ENCODE measurements around the gene TRIM9.
A peak's percentile ranks its signal among the peaks of the same experiment; 100 is the strongest.

The TRIM9 gene

DNA sequence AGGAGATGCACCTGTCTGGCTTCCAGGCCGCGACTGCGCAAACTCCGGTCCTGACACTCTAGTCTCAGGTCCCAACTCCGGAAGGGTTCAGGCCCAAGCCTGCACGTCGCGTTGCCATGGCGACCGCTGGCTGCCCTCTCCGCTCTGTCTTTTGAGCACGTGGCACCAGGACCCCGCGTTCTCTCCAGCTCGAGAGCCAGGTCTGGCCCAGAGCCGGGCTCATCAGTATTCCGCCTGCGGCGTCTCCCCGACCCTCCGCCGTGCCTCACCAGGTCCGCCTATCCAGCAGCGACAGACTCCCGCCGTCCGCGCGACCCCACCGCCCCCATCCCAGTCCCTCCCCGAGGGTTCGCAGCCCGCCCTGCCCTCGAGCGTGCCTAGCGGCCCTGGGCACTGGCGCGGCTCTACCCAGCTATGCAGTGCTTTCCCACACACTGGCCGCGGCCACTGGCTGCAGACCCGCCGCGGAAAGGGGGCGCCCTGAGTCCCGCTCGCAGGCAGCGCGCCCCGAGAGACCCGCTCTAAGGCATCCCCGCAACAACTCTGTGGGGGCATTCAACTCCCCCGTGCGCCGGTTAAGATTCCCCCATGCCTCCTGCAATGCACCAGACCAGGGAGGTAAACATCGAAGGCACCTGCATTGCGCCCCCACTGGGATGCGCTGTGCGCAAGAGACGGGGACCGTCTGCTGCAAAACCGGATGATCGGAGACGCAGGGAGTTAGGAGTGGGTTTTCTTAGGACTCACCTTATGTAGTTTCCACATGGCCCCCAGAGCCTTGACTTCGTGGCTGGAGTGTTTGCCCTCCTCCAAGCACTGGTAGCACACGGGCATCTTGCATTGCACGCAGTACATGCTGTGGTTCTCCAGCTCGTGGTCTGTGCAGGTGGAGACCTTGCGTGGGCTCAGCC, 1.3 kb downstream of the TRIM9 start:
- FAIRE-seq (no peak), DNase-seq (ENCODE audit: insufficient read length, low spot score) (no peak)

DNA sequence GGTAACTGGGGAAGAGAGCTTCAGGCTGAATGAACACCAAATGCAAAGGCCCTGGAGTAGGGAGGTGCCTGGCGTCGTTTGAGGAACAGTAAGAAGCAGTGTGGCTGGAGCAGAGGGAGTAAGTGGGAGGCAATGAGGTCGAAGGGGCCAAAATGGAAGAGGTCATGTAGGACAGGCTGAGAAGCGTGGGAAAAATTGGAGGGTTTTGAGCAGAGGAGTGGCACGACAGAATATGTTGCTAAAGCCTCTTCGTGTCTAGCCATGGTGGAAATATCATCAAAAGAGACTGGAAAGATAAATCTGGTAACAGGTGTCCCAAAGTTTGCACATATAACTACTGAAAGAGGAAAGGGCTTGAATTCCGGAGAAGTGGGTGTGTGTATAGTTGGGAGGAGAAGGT, 1.9 kb downstream of the TRIM9 start:
- DNase-seq (ENCODE audit: insufficient read length, low spot score) (no peak), FAIRE-seq (no peak)

DNA sequence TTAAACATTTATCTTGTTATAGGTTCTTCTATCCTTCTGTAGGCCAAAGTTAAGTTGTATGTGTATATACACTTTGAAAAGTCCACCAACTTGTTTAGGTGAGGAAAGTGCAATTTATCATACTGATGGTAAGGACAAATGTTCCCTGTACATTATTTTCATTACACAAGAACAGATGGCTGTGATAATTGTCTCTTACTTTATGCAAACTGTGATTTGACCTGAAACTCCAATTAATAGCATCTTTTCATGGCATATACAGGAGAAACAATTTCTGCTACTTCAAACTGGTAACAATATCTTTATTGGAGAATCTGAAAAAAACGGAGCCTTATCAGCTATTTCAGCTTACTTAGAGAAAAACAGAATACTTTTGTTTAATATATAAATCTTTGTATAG, 5.6 kb downstream of the TRIM9 start:
- no peak for FAIRE-seq
- no peak for DNase-seq (ENCODE audit: insufficient read length, low spot score)

DNA sequence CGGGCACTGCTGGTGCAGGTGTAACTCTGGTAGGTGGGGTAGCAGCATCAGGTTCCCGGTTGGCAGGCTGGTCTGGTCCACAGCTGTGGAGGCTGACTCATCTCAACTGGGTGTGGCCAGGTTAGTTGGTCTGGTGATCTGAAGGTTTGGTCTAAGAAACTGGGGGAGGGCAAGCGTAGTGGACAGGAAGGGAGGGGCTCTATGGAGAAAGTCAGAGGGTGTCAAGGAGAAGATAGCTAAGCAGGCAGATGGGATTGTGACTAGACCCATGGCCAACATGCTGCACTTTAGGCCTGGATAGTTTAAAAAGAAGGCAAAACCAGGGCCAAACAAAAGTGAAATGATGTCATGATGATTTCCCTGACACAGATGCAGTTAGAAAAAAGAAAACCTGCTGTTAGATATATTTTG, 7.9 kb downstream of the TRIM9 start:
- peak; percentile 3 for DNase-seq (ENCODE audit: insufficient read length, low spot score)

DNA sequence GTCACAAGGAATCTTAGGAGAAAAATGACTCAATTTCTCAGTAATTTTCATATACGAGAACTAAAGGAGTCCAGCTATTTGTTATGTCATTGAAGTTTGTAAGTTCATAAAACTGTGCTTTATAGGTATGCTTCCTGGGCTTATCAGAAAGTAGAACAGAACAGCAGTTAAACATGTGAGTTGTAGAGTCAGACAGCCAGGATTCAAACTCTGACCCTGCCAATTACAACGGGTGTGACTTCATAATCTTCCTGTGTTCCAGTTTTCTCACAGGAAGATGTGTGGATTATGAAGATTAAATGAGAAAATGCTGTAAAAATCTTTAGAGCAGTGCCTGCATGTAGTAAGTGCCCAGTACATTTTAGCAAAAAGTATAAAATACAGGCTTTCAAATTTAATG, 8.9 kb downstream of the TRIM9 start:
- DNase-seq (ENCODE audit: insufficient read length, low spot score) = no peak
- no peak for FAIRE-seq

More for the DNA sequence above, 7.9 kb downstream of the TRIM9 start:
- FAIRE-seq = no peak

DNA sequence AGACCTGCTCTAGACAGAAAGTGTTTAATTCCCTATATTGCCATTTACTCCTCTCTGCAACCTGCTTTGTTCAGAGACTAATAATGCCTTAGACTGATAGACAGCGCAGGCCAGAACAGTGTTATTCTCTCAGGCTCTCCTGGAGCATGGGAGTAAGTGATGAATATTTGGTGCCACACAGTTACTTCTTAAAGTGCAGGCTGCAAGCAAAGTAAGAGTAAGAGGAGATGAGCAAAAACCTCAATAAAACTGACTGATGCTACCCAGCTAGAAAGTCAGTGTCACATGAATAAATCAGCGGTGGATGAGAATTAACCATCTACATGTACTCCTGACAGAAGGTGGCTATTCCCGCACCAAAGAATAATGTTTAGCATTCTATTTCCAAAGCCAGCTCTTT, 9.9 kb downstream of the TRIM9 start:
- no peak for DNase-seq (ENCODE audit: insufficient read length, low spot score)
- FAIRE-seq = no peak

DNA sequence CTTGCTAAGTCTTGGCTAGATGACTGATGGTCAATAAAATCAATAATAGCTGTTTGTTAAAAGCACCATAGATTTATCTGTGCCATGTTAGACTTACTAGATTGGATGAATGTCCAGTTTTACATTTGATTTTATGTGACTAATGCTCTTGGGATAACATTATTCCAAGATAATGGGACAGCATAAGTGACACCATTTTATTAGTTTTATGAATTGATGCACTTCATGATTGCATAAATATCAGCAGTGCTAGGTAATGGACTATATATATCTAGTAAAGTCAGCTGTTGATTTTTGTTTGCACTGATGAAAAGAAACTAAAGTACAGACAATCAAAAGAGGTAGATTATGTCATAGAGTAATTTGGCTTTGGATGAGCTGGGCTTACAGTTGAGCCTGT, 10.4 kb downstream of the TRIM9 start:
- DNase-seq (ENCODE audit: insufficient read length, low spot score) = no peak

DNA sequence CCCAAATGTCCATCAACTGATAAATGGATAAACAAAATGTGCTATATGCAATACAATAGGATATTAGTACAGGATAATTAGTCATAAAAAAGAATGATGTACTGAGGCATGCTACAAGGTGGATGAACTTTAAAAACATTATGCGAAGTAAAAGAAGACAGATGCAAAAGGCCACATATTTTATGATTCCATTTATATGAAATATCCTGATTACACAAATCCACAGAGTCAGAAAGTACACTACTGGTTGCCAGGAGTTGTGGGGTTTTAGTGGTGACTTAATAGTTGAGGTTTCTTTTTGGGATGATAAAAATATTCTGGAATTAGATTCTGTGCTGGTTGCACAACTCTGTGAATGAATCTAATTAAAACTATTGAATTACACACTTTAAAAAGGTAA, 12.6 kb downstream of the TRIM9 start:
- no peak for FAIRE-seq

More for the DNA sequence above, 10.4 kb downstream of the TRIM9 start:
- no peak for FAIRE-seq

DNA sequence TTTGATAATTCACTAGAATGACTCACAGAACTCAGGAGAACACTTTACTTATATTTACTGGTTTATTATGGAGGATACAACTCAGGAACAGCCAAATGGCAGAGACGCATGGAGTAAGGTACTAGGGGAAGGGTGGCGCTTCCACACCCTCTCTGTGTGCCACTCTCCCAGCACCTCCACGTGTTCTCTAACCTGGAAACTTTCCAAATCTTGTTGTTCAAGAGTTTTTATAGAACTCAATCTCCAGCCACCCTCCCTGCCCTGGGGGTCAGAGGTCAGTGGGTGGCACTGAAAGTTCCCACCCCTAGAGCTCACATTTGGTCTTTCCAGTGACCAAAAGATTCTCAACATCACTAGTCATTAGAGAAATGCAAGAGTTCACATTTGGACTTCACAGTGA, 13.2 kb downstream of the TRIM9 start:
- FAIRE-seq = no peak
- no peak for DNase-seq (ENCODE audit: insufficient read length, low spot score)

More for the DNA sequence above, 12.6 kb downstream of the TRIM9 start:
- no peak for DNase-seq (ENCODE audit: insufficient read length, low spot score)

DNA sequence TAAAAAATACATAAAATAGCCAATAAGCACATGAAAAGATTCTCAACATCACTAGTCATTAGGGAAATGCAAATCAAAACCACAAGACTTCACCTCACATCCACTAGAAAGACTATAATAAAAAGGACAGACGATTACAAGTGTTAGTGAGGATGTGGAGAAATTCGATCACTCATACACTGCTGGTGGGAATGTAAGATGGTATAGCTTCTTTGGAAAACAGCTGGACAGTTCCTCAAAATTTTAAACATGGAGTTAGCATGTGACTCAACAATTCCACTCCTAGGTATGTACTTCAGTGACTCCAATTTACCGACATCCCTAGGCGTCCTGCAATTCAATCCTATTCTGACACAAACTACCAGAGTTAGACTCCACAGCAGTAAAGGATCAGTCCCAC, 13.7 kb downstream of the TRIM9 start:
- DNase-seq (ENCODE audit: insufficient read length, low spot score) (no peak), FAIRE-seq (no peak)

DNA sequence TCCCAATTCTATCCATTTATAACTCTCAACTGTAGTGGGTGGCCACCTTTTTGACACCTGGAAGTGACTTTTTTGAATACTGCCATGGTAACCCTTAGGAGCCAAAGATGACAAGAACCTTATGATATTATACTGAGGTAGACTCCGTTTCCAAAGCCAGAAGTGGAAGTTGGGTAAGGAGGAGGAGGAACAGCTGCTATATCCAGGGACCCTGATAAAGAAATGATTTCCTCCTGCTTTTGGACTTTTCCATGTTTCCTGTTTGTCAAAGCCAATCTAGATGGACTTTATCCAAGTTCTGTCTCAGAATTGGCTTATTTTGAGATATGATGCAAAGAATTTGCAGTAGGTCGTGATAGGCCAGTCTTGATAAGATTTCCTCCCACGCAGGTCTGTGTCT, 14.3 kb downstream of the TRIM9 start:
- DNase-seq (ENCODE audit: insufficient read length, low spot score) (no peak), FAIRE-seq (no peak)

DNA sequence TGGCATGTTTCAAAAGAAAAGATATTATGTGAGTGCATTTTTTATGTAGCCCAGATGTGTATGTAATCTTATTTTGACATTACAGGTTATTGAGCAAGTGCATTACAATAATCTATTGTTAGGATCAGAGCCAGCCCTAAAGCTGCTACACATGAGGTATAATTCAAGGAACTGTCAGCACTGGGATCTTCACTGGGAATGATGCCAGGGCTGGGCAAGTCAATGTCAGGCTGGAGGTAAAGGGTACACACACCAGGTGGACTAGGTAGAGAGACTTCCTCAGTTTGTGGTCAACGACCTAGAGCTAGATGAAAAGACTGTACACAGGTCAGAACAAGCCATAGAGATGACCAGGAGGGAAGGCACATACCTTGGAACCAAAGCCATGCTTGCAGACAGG, 15.4 kb downstream of the TRIM9 start:
- DNase-seq (ENCODE audit: insufficient read length, low spot score) (no peak), FAIRE-seq (no peak)

DNA sequence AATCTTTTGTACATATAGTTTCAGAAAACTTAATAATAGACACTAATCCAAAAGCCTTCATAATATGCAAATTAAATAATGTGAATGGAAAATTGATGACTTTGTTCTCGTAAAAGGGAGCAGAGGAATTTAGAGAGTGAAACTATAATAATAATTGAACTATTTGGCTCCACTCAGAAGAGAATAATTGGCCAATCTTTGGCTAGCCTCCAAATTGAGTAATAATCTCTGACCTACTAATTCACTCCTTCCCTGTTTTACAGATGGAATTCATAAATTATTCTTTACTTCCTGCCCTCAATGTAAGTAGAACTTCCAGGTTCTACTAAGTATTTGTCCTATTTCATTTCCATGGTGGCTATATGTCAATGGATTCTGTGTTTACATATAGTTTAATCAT, 15.8 kb downstream of the TRIM9 start:
- FAIRE-seq (no peak), DNase-seq (ENCODE audit: insufficient read length, low spot score) (no peak)

DNA sequence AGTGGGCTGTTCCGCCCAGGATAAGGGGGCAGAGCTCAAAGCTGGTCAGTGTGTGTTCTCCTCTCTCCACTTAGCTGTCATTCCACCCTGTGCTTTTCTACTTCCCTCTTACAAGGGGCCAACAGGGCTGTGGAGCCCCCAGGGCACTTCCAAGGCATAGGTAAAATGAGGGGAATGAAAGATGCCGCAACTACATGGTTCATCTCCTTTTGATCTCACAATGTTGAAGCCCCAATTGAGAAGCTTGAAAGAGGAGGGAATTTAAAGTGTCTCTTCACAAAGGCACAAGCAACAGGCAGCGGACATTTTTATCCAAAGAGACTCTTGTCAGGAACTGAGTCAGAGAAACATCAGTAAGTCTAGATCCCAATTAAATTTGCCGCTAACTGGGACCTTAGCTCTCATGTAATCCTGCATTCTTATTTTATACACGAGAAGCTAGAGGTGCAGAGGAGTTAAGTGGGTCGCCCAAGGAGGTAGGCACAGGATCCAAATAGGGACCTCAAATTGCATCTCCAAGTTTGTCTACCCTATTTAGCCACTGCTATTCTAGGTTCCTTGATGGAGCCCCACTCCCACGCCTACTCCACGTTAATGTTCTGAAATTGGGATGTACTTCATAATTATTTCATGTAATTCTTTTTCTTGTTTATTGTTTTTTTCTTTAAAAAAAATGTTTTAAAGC, 20.1 kb downstream of the TRIM9 start:
- DNase-seq (ENCODE audit: insufficient read length, low spot score) (no peak), FAIRE-seq (no peak)

DNA sequence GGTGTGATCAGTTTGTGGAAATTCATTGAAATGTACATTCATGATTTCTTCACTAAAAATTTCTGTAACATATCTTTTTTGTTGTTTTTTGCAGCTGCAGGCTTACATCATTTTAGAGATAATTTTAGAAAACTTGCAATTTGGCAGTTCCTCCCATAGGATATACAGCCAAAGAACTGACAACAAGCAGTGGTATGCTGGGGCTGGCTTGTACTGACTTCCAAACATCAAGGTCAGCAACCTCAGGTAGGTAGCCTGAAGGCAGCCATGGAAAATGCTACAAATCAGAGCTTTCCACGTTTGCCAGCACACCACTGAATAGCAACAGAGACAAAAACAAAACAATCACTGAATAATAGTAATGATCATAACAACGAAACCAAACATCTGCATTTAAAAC, 21.2 kb downstream of the TRIM9 start:
- no peak for FAIRE-seq

DNA sequence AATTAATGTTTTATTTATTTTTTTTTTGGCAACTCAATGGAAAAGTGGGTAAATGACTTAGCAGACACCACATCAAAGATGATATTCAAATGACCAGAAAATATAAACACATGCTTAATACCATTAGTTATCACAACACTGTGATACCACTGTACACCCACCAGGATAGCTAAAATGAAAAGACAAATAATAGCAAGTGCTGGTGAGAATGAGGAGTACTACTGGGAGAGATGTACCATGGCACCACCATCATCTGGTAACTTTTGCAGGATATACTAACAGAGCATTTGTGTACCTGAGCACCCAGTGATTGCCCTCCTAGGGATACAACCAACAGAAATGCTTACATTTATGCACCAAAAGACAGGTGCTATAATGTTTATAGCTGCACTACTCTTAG, 21.9 kb downstream of the TRIM9 start:
- FAIRE-seq = no peak
- no peak for DNase-seq (ENCODE audit: insufficient read length, low spot score)

More for the DNA sequence above, 21.2 kb downstream of the TRIM9 start:
- DNase-seq (ENCODE audit: insufficient read length, low spot score) = no peak

DNA sequence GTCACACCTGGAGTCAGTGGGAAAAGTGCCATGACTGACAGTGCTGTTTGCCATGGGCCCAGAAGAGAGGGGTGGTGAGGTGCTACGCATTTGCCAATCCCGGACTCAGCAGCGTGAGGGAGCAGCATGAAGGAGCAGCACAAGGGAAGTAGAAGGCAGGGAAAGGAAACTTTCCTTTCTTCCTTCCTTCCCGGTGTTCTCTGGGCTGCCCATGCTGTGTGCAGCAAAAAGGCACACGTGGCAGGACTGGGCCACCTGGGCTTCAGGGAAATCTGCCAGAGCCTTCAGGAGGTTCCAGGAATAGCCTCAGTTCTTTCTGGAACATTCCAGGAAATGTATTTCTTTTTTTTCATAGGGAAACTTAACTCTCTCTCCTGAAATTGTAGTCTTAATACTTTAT, 23.0 kb downstream of the TRIM9 start:
- FAIRE-seq = no peak
- no peak for DNase-seq (ENCODE audit: insufficient read length, low spot score)

DNA sequence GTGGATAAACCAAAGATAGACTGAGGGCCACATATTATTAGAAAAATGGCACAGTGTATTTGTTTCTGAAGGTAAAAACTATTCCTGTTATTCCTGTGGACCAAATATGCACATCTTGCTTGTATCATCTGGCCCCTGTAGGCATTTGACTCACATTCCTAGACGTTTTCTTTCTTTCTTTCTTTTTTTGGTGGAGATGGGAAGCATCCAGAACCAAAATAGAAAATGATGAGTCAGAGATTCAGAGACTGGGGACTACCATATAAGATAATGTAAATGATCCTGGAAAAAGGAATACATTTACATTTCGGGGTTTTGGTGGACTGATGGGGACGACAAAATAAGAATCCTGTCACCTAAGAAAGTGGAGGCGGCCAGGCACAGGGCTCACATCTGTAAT, 24.2 kb downstream of the TRIM9 start:
- FAIRE-seq = no peak

DNA sequence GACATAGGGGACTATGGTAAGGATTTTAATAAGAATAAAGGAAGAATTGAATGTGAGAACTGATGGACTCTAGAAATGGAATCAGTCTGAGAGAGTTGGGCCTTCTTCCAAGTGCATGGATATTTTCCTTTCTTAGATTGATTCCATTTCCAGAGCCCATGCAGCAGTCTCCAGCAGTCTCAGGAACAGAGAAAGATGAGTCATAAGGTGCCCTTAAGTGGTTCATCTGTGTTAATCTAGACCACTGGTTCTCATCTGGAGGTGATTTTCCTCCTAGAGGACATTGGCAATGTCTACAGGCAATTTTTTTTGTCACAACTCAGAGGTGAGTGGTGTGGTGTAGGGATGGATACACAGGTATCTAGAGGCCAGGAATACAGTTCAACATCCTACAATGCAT, 25.9 kb downstream of the TRIM9 start:
- FAIRE-seq (no peak), DNase-seq (ENCODE audit: insufficient read length, low spot score) (no peak)

More for the DNA sequence above, 24.2 kb downstream of the TRIM9 start:
- no peak for DNase-seq (ENCODE audit: insufficient read length, low spot score)

DNA sequence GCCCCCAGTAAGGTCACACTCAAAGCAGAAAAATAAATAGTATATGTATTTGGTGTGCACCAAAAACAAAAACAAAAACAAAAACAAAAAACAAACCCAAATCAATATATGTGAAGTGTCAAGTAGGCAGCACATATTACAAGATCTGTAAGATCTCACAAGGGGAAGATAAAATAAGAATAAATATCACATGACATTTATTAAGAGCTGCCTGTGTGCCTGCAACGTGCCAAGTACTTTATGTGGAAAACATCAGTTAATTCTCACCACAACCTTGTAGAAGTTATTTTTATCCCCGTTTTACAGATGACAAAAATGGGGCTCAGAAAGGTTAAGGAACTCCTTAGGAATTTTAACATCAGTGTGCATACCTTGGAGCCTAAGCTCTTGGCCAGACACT, 26.6 kb downstream of the TRIM9 start:
- no peak for FAIRE-seq

DNA sequence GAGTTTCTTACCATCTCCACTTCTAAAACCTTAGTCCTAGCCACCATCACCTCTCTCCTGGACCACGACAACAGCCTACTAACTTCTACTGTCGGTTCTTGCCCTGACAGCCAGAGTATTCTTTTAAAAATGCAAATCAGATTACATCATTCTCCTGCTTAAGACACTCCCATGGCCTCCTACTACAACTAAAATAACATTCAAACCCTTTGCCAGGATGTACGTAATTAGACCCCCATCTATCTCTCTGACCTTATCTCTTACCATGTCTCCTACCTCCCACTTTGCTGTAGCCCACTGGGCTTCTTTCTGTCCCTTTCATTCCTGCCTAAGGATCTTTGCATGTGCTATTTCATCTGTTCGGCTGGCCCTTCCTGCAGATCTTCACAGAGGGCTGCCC, 27.6 kb downstream of the TRIM9 start:
- DNase-seq (ENCODE audit: insufficient read length, low spot score) = no peak

More for the DNA sequence above, 26.6 kb downstream of the TRIM9 start:
- no peak for DNase-seq (ENCODE audit: insufficient read length, low spot score)

DNA sequence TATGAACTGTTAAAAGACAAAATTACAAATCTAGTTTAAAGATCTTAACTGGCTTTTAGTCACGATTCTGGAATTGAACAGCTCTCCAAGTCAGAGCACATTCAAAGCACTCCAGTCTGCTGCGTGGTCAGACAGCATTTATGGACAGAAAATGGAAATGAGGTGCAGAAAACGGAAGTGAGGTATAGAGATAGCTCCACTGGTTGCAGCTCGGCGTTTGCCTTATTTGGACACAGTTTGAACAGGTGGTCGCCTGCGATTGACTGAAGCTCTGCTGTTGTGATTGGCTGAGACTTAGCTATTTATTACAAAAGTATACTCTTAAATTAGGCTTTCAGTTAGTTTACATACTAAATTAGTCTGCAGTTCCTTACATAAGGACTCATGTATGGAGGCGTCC, 28.3 kb downstream of the TRIM9 start:
- FAIRE-seq (no peak), DNase-seq (ENCODE audit: insufficient read length, low spot score) (no peak)

More for the DNA sequence above, 27.6 kb downstream of the TRIM9 start:
- no peak for FAIRE-seq
